GM10266 (cell line): ENCODE data around the gene CHST6.
"Not testable (repeated sequence)": the region's sequence is repeated elsewhere in the genome, so short reads cannot be mapped to it uniquely, and the experiment has no call there.

Source experiments
- DNase-seq: peaks from one replicate; pipeline ENCODE4 v3.0.0; 2012; ENCODE audit errors: extremely low spot score
- CTCF ChIP-seq: IDR thresholded peaks from 2 replicates; pipeline ENCODE4 v1.5.1; 2012; ENCODE audit warnings: mild to moderate bottlenecking, low read depth; ENCODE audit not compliant: control insufficient read depth, insufficient read depth; ENCODE audit errors: missing control alignments

The CHST6 gene

GRCh38 chr16:75429621-75430403 is 65.4 kb downstream of the CHST6 start:
- TF ChIP-seq CTCF, result no peak
- no peak for DNase-seq

GRCh38 chr16:75426524-75426923 is 68.7 kb downstream of the CHST6 start:
- DNase-seq, result not testable (repeated sequence)

- DNase-seq, result not testable (repeated sequence)
Measured at GRCh38 chr16:75424105-75424762, 71.0 kb downstream of the CHST6 start.

- DNase-seq, result no peak
- no peak for TF ChIP-seq CTCF
Measured at GRCh38 chr16:75423723-75424104, 71.5 kb downstream of the CHST6 start.
